Right ventricle myocardium superior (tissue), 1 donor: Measurements from ENCODE around the gene DNER. TPM values are rescaled to one million over a fixed set of nuclear protein-coding genes. Genes with fewer than 3 reads are reported as not detected.
"Not testable (repeated sequence)": the region's sequence is repeated elsewhere in the genome, so short reads cannot be mapped to it uniquely, and the experiment has no call there.

Experiments
- ATAC-seq: fragments of 200-7000 bp; cut with Tn5 transposase; one replicate; pipeline ENCODE4 v1.9.1; 2020; ENCODE audit warnings: mild to moderate bottlenecking; ENCODE audit not compliant: poor library complexity
- DNase-seq: peaks from one replicate; pipeline ENCODE4 v3.0.0-alpha.2; 2020
- intact Hi-C: fragments of 100-400 bp; cut with DNase I; formaldehyde crosslinking; loops from one replicate; pipeline ENCODE4 v1.11.2; 2022
- total RNA-seq: library from RNA; stranded (reverse); fragmentation: NEBNext Ultra II Directional; extraction: Animal tissue kit (Norgen Biotek cat#: 25700); gene quantifications from one replicate; pipeline ENCODE4 v1.2.1, GENCODE V29; 2021
- donor health status: DM: no; HTN: yes; CAD: no; lungs with severe emphysema.

The DNER gene
- total RNA-seq, 1 donor from 2014 or later: 2.3 TPM

- ATAC-seq (no peak), DNase-seq (no peak)
- intact Hi-C loops: no loop called here
These were observed 72.7 kb downstream of the DNER start for GRCh38 chr2:229641676-229642075.

- no peak for DNase-seq
- ATAC-seq: no peak
- intact Hi-C loops: no loop called here
These were observed 73.7 kb downstream of the DNER start for GRCh38 chr2:229640636-229641035.

GRCh38 chr2:229636571-229636970 lies 77.8 kb downstream of the DNER start:
- no peak for ATAC-seq
- intact Hi-C loops: no loop called here

GRCh38 chr2:229635371-229635680 lies 79.0 kb downstream of the DNER start:
- intact Hi-C loops: no loop called here
- DNase-seq (no peak), ATAC-seq (no peak)

More at GRCh38 chr2:229636571-229636970, 77.8 kb downstream of the DNER start:
- DNase-seq: no peak

- ATAC-seq (no peak), DNase-seq (no peak)
- intact Hi-C loops: no loop called here
These were observed 79.6 kb downstream of the DNER start for GRCh38 chr2:229634601-229635370.

- no peak for DNase-seq
- no peak for ATAC-seq
- intact Hi-C loops: no loop called here
These were observed 80.8 kb downstream of the DNER start for GRCh38 chr2:229633556-229633955.

GRCh38 chr2:229629039-229629438 lies 85.3 kb downstream of the DNER start:
- DNase-seq (no peak), ATAC-seq (no peak)
- intact Hi-C loops: no loop called here

GRCh38 chr2:229627728-229628127 lies 86.6 kb downstream of the DNER start:
- DNase-seq (no peak), ATAC-seq (no peak)
- intact Hi-C loops: no loop called here

- DNase-seq (no peak), ATAC-seq (no peak)
- intact Hi-C loops: no loop called here
These were observed 91.6 kb downstream of the DNER start for GRCh38 chr2:229622495-229623355.

- DNase-seq (no peak), ATAC-seq (peak; percentile 38)
- intact Hi-C loops: no loop called here
These were observed 93.6 kb downstream of the DNER start for GRCh38 chr2:229620759-229621158.

- ATAC-seq: no peak
- intact Hi-C loops: no loop called here
These were observed 94.1 kb downstream of the DNER start for GRCh38 chr2:229620289-229620688.

GRCh38 chr2:229616433-229616832 lies 97.9 kb downstream of the DNER start:
- ATAC-seq: no peak
- intact Hi-C loops: no loop called here
- no peak for DNase-seq

More at GRCh38 chr2:229620289-229620688, 94.1 kb downstream of the DNER start:
- no peak for DNase-seq

- ATAC-seq, intact Hi-C loops, DNase-seq: not testable (repeated sequence)
These were observed 100.3 kb downstream of the DNER start for GRCh38 chr2:229614021-229614420.

- ATAC-seq (no peak), DNase-seq (no peak)
- intact Hi-C loops: no loop called here
These were observed 101.9 kb downstream of the DNER start for GRCh38 chr2:229612384-229612971.

- ATAC-seq: no peak
- intact Hi-C loops: no loop called here
- no peak for DNase-seq
These were observed 103.0 kb downstream of the DNER start for GRCh38 chr2:229611360-229611759.

- intact Hi-C loops: no loop called here
These were observed 103.5 kb downstream of the DNER start for GRCh38 chr2:229610872-229611271.

GRCh38 chr2:229610333-229610732 lies 104.0 kb downstream of the DNER start:
- DNase-seq: no peak
- intact Hi-C loops: no loop called here

More at GRCh38 chr2:229610872-229611271, 103.5 kb downstream of the DNER start:
- ATAC-seq: no peak
- DNase-seq: no peak

GRCh38 chr2:229601936-229602335 lies 112.4 kb downstream of the DNER start:
- intact Hi-C loops: no loop called here
- ATAC-seq: no peak

More at GRCh38 chr2:229610333-229610732, 104.0 kb downstream of the DNER start:
- no peak for ATAC-seq

GRCh38 chr2:229601396-229601795 lies 113.0 kb downstream of the DNER start:
- intact Hi-C loops: no loop called here
- no peak for DNase-seq
- ATAC-seq: no peak

More at GRCh38 chr2:229601936-229602335, 112.4 kb downstream of the DNER start:
- no peak for DNase-seq
